Stomach (tissue), 9 donors: ENCODE results near the gene SLC38A3. TPM values are rescaled to one million over a fixed set of nuclear protein-coding genes. Genes with fewer than 3 reads are reported as not detected.

Experiments
- DNase-seq, 2 donors: peaks; one replicate each; pipeline versions ENCODE4 v3.0.0 to v3.0.0-alpha.2; 2013 to 2019
- H3K27ac ChIP-seq, 5 donors: fragments of 200-600 bp in 4 of 5; sonication (generic) in 4 of 5; one replicate each; pipeline ENCODE4 v1.5.1; 2013 to 2019; ENCODE audit warnings: mild to moderate bottlenecking in 1 of 5, moderate library complexity in 1 of 5
- H3K27me3 ChIP-seq, 3 donors: fragments of 200-600 bp; sonication (generic); one replicate each; pipeline ENCODE4 v1.5.1; 2017 to 2019; ENCODE audit warnings: mixed run types in 1 of 3
- H3K36me3 ChIP-seq, 4 donors: fragments of 200-600 bp; sonication (generic); 1 replicate in 3 of 4; 2 replicates in 1 of 4; pipeline ENCODE4 v1.5.1; 2016 to 2019
- H3K4me1 ChIP-seq, 4 donors: fragments of 200-600 bp; sonication (generic); one replicate each; pipeline ENCODE4 v1.5.1; 2016 to 2019
- H3K4me3 ChIP-seq, 4 donors: fragments of 200-600 bp; sonication (generic) in 3 of 4; one replicate each; pipeline ENCODE4 v1.5.1; 2016 to 2019; ENCODE audit warnings: mild to moderate bottlenecking in 1 of 4
- H3K9me3 ChIP-seq, 4 donors: fragments of 200-600 bp; sonication (generic); one replicate each; pipeline ENCODE4 v1.5.1; 2016 to 2019
- CTCF ChIP-seq, 7 experiments: fragments of 450-650 bp in 4 of 7; fragments of 200-600 bp in 3 of 7; sonication (generic) in 3 of 7; IDR thresholded peaks; one replicate each; pipeline ENCODE4 v1.5.1; 2016 to 2019; ENCODE audit warnings: antibody characterized with exemption in 7 of 7, control low read depth in 2 of 7, mild to moderate bottlenecking in 1 of 7
- EP300 ChIP-seq: sonication (generic); formaldehyde crosslinking; IDR thresholded peaks from one replicate; pipeline ENCODE4 v1.6.1; 2017; ENCODE audit warnings: antibody characterized with exemption
- POLR2A ChIP-seq, 4 donors: fragments of 450-650 bp; IDR thresholded peaks; one replicate each; pipeline ENCODE4 v1.6.1; 2016; ENCODE audit warnings: antibody characterized with exemption in 4 of 4, control low read depth in 2 of 4, mild to moderate bottlenecking in 1 of 4, moderate library complexity in 1 of 4
- POLR2AphosphoS5 ChIP-seq, 3 donors: sonication (generic); formaldehyde crosslinking; IDR thresholded peaks; one replicate each; pipeline ENCODE4 v1.6.1; 2016; ENCODE audit warnings: antibody characterized with exemption in 3 of 3
- WGBS, 5 donors: extraction: QIAGEN DNeasy Blood & Tissue Kit in 3 of 5; methylation state at CpG; one replicate each; pipeline versions ENCODE4 v1.1.5 to v1.1.7; 2013 to 2018; 5-methylcytosine and 5-hydroxymethylcytosine counted together
- intact Hi-C: fragments of 100-400 bp; cut with DNase I; formaldehyde crosslinking; loops from one replicate; pipeline ENCODE4 v1.15.1; 2023; ENCODE audit warnings: low total_unique reads
- polyA plus RNA-seq, 3 donors: library from polyadenylated mRNA; stranded (reverse); fragments of 200-250 nt; gene quantifications; one replicate each; pipeline ENCODE4 v1.2.3, GENCODE V29; 2013
- total RNA-seq, 5 donors: library from RNA; depleted of rRNA; stranded (reverse); fragments of >200 nt; gene quantifications; one replicate each; pipeline versions ENCODE4 v1.1.0 to v1.2.3, GENCODE V29; 2014 to 2016
- donor health status: healthy with polysubstance abuse.
- donor health status: Bipolar disorder and iron deficiency.
- donor health status: healthy.

Gene SLC38A3
- total and polyA plus RNA-seq, 8 donors: 0.15 to 3.1 (median 1.0) TPM; not detected in 4

GRCh38 chr3:50174517-50174895 is 30.6 kb upstream of the SLC38A3 start:
- H3K4me1 ChIP-seq: peaks cover 31 to 69% (median 46%) of the 10 kb centered on the region in 4 donors
- TF ChIP-seq POLR2AphosphoS5 (IDR thresholded peaks at IDR 0.05) (no peak), EP300 (no peak), CTCF (IDR thresholded peaks at IDR 0.05) (no peak), POLR2A (IDR thresholded peaks at IDR 0.05) (no peak)
- 90 to 97% (median 94%) methylated on average over 7 of the region's 7 CpGs for WGBS, 5 donors
- H3K4me3 ChIP-seq: no peak overlapping the region
- peaks cover 6 to 39% (median 33%) of the 10 kb centered on the region in 4 donors for H3K36me3 ChIP-seq
- no peak overlapping the region for H3K27ac ChIP-seq
- intact Hi-C loops: no loop called here
- no peak for DNase-seq
- H3K27me3 ChIP-seq: no peaks in the 10 kb centered on the region
- H3K9me3 ChIP-seq: no peaks in the 10 kb centered on the region

GRCh38 chr3:50174947-50175524 is 30.0 kb upstream of the SLC38A3 start:
- TF ChIP-seq EP300 (no peak), CTCF (IDR thresholded peaks at IDR 0.05) (no peak), POLR2A (IDR thresholded peaks at IDR 0.05) (no peak), POLR2AphosphoS5 (IDR thresholded peaks at IDR 0.05) (no peak)
- Histone ChIP-seq H3K27me3 (no peaks in the 10 kb centered on the region), H3K36me3 (peaks cover 6 to 39% (median 33%) of the 10 kb centered on the region in 4 donors), H3K4me3 (no peak overlapping the region), H3K9me3 (no peaks in the 10 kb centered on the region), H3K4me1 (peaks cover 28 to 66% (median 43%) of the 10 kb centered on the region in 4 donors), H3K27ac (no peak overlapping the region)
- no peak for DNase-seq
- intact Hi-C loops: no loop called here
- WGBS, 5 donors: 88 to 91% (median 90%) methylated on average over 10 to 17 of the region's 17 CpGs

- WGBS, 5 donors: 27 to 58% (median 37%) methylated on average over 2 of the region's 2 CpGs
- peak overlapping the region in 1 of 5 donors; percentile 0 for H3K27ac ChIP-seq
Measured at GRCh38 chr3:50177346-50177745, 27.7 kb upstream of the SLC38A3 start.

GRCh38 chr3:50179710-50180109 is 25.4 kb upstream of the SLC38A3 start:
- Histone ChIP-seq H3K9me3 (no peaks in the 10 kb centered on the region), H3K4me3 (peak overlapping the region in 1 of 4 donors; percentile 9), H3K4me1 (peaks cover 16 to 66% (median 28%) of the 10 kb centered on the region in 4 donors), H3K27me3 (no peaks in the 10 kb centered on the region), H3K36me3 (peaks cover 6 to 51% (median 44%) of the 10 kb centered on the region in 4 donors), H3K27ac (peak overlapping the region; percentile 18 to 78 (median 49))
- WGBS, 5 donors: 15 to 50% (median 22%) methylated on average over 2 of the region's 2 CpGs
- peak in 1 of 2 donors; percentile 41 for DNase-seq
- TF ChIP-seq POLR2AphosphoS5 (IDR thresholded peaks at IDR 0.05) (peak in 2 of 3 donors; percentile 73 to 77), CTCF (IDR thresholded peaks at IDR 0.05) (no peak), POLR2A (IDR thresholded peaks at IDR 0.05) (no peak), EP300 (no peak)
- intact Hi-C loops: no loop called here

More at GRCh38 chr3:50177346-50177745, 27.7 kb upstream of the SLC38A3 start:
- H3K4me1 ChIP-seq: peaks cover 18 to 63% (median 26%) of the 10 kb centered on the region in 4 donors
- no peak for DNase-seq
- no peak for TF ChIP-seq CTCF (IDR thresholded peaks at IDR 0.05)
- no peak for TF ChIP-seq EP300
- TF ChIP-seq POLR2AphosphoS5 (IDR thresholded peaks at IDR 0.05): no peak
- no peak for TF ChIP-seq POLR2A (IDR thresholded peaks at IDR 0.05)
- H3K9me3 ChIP-seq: no peaks in the 10 kb centered on the region
- H3K27me3 ChIP-seq: no peaks in the 10 kb centered on the region
- intact Hi-C loops: no loop called here
- no peak overlapping the region for H3K4me3 ChIP-seq
- peaks cover 6 to 42% (median 36%) of the 10 kb centered on the region in 4 donors for H3K36me3 ChIP-seq
